Measurements from ENCODE around the gene BCAN.
"Not testable (repeated sequence)": the region's sequence is repeated elsewhere in the genome, so short reads cannot be mapped to it uniquely, and the experiment has no call there.

BCAN gene

GRCh38 chr1:156616463-156616862 lies 25.5 kb upstream of the BCAN start:
- no peak for DNase-seq (ENCODE audit: low read depth)

DNA sequence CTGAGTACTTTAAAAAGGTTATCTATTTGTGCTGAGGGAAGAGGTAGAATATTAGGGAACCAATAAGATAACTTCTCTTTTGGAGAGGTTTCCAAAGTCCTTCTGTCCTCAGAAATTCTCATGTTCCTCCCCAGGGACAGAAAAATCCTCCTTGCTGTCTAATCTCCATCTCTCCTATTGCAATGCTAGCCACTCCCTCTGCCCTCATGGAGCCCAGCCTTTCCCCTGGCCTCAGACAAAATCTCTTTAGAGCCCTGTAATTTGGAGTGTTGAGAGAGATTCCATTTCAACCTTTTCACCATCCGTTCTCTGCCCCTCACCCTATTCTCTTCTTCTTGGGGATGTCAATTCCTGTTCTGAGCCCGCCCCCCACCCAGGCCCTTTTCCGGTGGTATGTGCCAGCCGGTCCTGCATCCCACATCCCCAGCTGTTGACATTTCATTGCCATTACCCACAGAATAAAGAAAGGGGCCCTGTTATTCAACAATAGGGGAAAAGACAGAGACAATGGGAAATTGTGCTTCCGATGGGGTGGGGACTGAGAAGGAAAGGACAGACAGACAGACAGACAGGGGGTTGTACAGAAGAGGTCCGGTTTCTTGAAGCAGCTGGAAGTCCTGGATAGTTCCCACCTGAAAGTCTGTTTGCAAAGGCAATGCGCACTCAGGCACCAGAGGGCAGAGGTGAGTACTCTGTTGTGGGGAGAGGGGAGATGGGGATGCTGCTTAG lies 22.9 kb upstream of the BCAN start, which contains the start of gene HAPLN2:
Gene HAPLN2, plus strand, starts transcription at position 563 of the 729 bp plus-strand sequence. CDS start 4,076 bp downstream, outside the sequence.
- DNase-seq (ENCODE audit: low read depth): no peak

DNA sequence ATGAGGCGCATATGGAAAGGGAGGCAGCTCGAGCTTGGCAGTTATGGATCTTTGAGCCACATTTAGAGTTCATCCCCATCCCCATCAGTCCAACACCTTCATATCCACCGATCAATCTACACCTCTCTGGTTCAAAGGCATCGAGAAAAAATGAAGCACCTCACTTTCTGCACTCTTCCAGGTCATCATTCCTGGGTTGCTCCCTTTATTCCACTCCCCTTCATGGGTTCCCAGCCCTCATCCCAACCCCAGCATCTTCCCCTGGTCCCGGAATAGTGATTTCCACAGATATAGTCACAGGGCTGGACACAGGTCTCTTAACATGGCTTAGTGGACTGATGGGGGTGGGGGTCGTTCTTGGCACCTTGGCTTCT lies 22.3 kb upstream of the BCAN start:
- no peak for DNase-seq (ENCODE audit: low read depth)

- no peak for DNase-seq (ENCODE audit: low read depth)
Observed at GRCh38 chr1:156622581-156623297, 19.2 kb upstream of the BCAN start.

DNA sequence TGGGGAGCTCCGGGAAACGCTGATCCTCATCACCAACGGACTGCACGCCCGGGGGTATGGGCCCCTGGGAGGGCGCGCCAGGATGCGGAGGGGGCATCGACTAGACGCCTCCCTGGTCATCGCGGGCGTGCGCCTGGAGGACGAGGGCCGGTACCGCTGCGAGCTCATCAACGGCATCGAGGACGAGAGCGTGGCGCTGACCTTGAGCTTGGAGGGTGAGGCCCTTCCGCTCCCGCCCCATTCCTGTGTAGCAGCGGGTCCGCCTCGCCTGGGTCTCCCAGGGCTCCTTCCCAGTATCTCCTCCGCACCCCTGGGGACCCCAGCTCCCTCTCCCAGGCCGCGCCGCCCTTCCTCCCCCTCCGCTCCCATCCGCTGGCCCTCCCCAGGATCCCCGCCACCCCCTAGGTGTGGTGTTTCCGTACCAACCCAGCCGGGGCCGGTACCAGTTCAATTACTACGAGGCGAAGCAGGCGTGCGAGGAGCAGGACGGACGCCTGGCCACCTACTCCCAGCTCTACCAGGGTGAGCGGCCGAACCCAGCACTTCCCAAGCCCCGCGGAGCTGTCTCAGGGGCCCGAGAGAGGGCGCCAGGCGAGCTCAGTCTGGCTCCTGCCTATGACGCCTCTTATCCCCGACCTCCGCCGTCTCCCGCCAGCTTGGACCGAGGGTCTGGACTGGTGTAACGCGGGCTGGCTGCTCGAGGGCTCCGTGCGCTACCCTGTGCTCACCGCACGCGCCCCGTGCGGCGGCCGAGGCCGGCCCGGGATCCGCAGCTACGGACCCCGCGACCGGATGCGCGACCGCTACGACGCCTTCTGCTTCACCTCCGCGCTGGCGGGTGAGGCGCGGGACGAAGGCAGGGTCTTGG lies 17.7 kb upstream of the BCAN start:
- no peak for DNase-seq (ENCODE audit: low read depth)

DNA sequence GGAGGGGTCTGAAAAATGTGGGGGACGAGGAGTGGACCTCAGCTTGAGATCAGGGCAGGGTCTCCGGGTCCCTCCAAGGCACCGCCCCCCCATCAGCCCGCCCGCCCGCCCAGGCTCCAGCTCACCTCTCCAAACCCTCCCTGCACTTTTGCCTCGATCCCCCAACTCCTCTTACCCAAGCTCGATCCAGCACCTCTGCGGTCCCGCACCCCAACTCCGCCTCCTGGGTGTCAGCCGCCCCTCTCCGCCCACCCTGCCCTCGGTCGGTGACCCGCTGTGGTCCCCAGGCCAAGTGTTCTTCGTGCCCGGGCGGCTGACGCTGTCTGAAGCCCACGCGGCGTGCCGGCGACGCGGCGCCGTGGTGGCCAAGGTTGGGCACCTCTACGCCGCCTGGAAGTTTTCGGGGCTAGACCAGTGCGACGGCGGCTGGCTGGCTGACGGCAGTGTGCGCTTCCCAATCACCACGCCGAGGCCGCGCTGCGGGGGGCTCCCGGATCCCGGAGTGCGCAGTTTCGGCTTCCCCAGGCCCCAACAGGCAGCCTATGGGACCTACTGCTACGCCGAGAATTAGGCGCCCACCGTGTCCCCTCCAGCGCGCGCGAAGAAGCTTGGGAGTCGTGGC lies 17.0 kb upstream of the BCAN start:
- no peak for DNase-seq (ENCODE audit: low read depth)

GRCh38 chr1:156625436-156626078 lies 16.4 kb upstream of the BCAN start:
- no peak for DNase-seq (ENCODE audit: low read depth)

DNA sequence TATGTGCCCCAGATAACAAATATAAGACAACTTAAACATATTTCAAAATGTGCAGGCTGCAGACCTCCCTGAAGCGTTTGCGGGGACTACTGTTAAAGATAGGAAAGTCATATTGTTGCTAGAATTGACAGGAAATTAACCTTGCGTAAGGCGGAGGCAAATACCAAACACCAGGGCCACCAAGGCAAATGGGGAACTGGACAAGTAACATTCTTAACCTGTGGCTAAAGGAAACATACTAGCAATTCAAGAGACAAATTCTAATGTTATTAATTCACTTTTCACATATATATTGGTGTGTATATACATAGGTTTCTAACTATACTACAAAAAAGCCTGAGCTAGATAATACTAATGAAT lies 15.9 kb upstream of the BCAN start:
- no peak for DNase-seq (ENCODE audit: low read depth)

DNA sequence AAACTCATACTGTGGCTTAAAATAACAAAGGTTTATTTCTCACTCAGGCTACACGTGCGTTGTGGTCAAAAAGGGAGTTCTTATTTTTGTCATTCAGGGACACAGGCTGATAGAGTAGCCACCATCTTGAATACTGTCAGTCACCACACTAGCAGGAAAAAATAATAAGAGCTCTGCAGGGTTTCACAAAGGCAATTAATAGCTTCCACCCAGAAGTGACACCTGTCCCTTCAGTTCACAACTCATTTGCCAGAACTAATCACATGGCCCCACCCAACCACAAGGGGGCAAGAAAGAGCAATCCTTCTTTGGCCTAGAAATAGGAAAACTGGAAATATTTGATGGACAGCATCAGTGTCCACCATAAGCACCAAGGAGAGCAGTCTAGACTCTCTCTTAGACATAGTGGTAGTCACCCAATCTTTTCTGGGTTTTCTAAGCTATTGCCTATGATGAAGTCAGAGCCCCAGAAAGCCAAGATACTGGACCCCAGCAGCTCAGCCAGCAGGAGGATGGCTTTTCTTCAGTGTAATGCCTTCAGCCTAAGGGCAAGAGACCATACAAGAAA lies 14.5 kb upstream of the BCAN start:
- no peak for DNase-seq (ENCODE audit: low read depth)

- no peak for DNase-seq (ENCODE audit: low read depth)
Observed at GRCh38 chr1:156629823-156630449, 12.0 kb upstream of the BCAN start.

DNA sequence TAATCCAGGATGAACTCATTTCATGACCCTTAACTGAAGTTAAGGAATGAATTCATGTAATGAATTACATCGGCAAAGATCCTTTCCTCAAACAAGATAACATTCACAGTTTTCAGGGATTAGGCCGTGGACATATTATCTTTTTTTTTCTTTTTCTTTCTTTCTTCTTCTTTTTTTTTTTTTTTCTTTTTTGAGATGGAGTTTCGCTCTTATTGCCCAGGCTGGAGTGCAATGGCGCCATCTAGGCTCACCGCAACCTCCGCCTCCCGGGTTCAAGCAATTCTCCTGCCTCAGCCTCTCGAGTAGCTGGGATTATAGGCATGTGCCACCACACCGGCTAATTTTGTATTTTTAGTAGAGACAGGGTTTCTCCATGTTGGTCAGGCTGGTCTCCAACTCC lies 10.8 kb upstream of the BCAN start:
- not testable (repeated sequence) for DNase-seq (ENCODE audit: low read depth)

GRCh38 chr1:156632355-156632754 lies 9.6 kb upstream of the BCAN start:
- DNase-seq (ENCODE audit: low read depth): no peak

GRCh38 chr1:156638189-156638985 lies 3.5 kb upstream of the BCAN start:
- DNase-seq (ENCODE audit: low read depth): no peak

- DNase-seq (ENCODE audit: low read depth): no peak
Observed at GRCh38 chr1:156639601-156640101, 2.3 kb upstream of the BCAN start.

DNA sequence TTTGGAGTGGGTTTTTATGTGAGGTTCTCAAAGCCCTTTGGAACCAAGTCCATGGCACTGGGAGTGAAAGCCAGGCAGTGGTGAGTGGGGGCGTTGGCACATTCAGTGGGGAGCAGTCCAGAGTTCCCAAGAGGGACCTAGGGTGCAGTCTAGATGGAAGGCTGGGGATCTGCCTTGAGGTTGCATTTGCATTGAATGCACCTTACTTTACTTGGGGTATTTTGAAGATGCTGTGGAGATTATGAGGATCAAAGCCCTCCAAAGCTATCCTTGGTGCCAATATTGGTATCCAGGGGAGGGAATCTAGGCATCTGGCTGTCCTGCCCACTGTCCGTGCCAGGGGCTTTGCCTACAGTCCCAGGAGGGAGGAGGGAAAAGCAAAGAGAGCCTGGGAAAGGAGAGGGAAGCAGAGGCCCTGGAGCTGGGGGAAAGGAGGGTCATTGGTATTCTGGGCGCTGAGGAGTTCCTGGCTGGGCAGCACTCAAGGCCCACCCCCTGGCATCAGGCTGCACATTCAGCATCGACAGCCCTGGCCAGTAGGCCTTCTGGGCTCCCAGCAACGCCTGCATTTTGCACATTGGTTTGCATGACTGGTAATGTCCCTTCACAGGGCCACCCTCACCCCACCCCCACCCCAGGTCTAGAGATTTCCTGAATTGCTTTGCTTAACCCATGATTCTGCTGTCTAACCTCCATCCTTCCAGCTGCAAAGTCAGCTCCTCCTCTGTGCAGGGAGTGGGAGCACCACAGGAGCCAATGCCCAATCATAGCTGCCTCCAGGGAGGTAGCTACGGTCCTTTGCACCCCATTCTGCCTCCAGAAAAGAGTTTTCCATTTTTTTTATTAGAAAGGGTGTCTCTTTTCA lies 843 bp upstream of the BCAN start:
- DNase-seq (ENCODE audit: low read depth): no peak

GRCh38 chr1:156642265-156643048 lies 540 bp downstream of the BCAN start:
- no peak for DNase-seq (ENCODE audit: low read depth)

GRCh38 chr1:156643049-156643777 lies 1.3 kb downstream of the BCAN start:
- no peak for DNase-seq (ENCODE audit: low read depth)

DNA sequence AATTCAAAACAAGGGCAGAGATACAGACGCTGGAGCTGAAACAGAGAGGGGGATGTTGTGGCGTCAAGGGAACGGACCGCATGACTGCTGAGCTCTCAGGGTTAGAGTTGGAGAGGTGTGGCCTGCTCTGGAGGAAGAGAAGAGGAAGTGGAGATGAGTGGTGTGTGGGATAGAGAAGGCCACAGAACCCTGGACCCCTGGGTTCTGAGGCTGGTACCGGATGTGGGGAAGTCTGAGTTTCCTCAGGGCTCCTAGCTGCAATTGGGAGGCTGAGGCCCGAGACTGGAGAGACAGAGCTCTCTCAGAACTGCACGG lies 1.8 kb downstream of the BCAN start:
- DNase-seq (ENCODE audit: low read depth): no peak
